MV-4-11 (cell line): ENCODE measurements around the gene SH3TC1.
A peak's percentile ranks its signal among the peaks of the same experiment; 100 is the strongest.

Experiments
- DNase-seq: peaks from one replicate; lab custom pipeline; 2025; lab: John Stamatoyannopoulos, UW

SH3TC1 gene

GRCh38 chr4:8181844-8182243 lies 17.2 kb upstream of the SH3TC1 start:
- no peak for DNase-seq

GRCh38 chr4:8182294-8182693 lies 16.8 kb upstream of the SH3TC1 start:
- DNase-seq, result no peak

- no peak for DNase-seq
Measured at GRCh38 chr4:8182858-8183725, 16.0 kb upstream of the SH3TC1 start.

GRCh38 chr4:8184061-8184460 lies 15.0 kb upstream of the SH3TC1 start:
- no peak for DNase-seq

GRCh38 chr4:8185295-8185694 lies 13.8 kb upstream of the SH3TC1 start:
- DNase-seq, result peak; percentile 28

GRCh38 chr4:8185930-8186329 lies 13.2 kb upstream of the SH3TC1 start:
- no peak for DNase-seq

GRCh38 chr4:8188085-8188484 lies 11.0 kb upstream of the SH3TC1 start:
- no peak for DNase-seq

- no peak for DNase-seq
Measured at GRCh38 chr4:8188743-8189550, 10.1 kb upstream of the SH3TC1 start.

GRCh38 chr4:8189551-8190466 lies 9.3 kb upstream of the SH3TC1 start:
- no peak for DNase-seq

- DNase-seq, result peak; percentile 92
Measured at GRCh38 chr4:8191136-8191747, 7.8 kb upstream of the SH3TC1 start.

GRCh38 chr4:8192748-8193738 lies 6.0 kb upstream of the SH3TC1 start:
- DNase-seq, result peak; percentile 78

GRCh38 chr4:8194306-8195242 lies 4.5 kb upstream of the SH3TC1 start:
- DNase-seq, result no peak

- DNase-seq, result no peak
Measured at GRCh38 chr4:8195431-8195830, 3.7 kb upstream of the SH3TC1 start.

GRCh38 chr4:8195841-8196458 lies 3.1 kb upstream of the SH3TC1 start:
- no peak for DNase-seq

- no peak for DNase-seq
Measured at GRCh38 chr4:8197521-8197920, 1.6 kb upstream of the SH3TC1 start.

- DNase-seq, result no peak
Measured at GRCh38 chr4:8198206-8198905, 734 bp upstream of the SH3TC1 start.

- no peak for DNase-seq
Measured at GRCh38 chr4:8199594-8200301, 658 bp downstream of the SH3TC1 start.
